GM12801 (cell line): ENCODE measurements around the gene CORO2B.

Experiments
- CTCF ChIP-seq: IDR thresholded peaks from one replicate; pipeline ENCODE4 v1.5.1; 2011; ENCODE audit warnings: control low read depth; ENCODE audit not compliant: insufficient read length; ENCODE audit errors: extremely low read depth

The CORO2B gene

GRCh38 chr15:68643216-68643830 is 64.5 kb downstream of the CORO2B start:
- TF ChIP-seq CTCF: no peak

- no peak for TF ChIP-seq CTCF
Measured at GRCh38 chr15:68644083-68644904, 65.5 kb downstream of the CORO2B start.

GRCh38 chr15:68644996-68645395 is 66.2 kb downstream of the CORO2B start:
- no peak for TF ChIP-seq CTCF

GRCh38 chr15:68646156-68646555 is 67.4 kb downstream of the CORO2B start:
- no peak for TF ChIP-seq CTCF

GRCh38 chr15:68646696-68647095 is 67.9 kb downstream of the CORO2B start:
- TF ChIP-seq CTCF: no peak

GRCh38 chr15:68650901-68651709 is 72.3 kb downstream of the CORO2B start:
- no peak for TF ChIP-seq CTCF

- no peak for TF ChIP-seq CTCF
Measured at GRCh38 chr15:68651916-68652525, 73.2 kb downstream of the CORO2B start.
